LNCAP (cell line): ENCODE results near the gene ARID1A.

ENCODE experiments used
- TF ChIP-seq, protein P1 (sequence below): fragments of 450-650 bp; IDR thresholded peaks from 2 replicates; pipeline ENCODE4 v1.5.1; 2017; ENCODE audit warnings: mild to moderate bottlenecking

ARID1A gene

GRCh38 chr1:26721669-26722355 is 26.0 kb downstream of the ARID1A start:
- TF ChIP-seq, protein P1, sequence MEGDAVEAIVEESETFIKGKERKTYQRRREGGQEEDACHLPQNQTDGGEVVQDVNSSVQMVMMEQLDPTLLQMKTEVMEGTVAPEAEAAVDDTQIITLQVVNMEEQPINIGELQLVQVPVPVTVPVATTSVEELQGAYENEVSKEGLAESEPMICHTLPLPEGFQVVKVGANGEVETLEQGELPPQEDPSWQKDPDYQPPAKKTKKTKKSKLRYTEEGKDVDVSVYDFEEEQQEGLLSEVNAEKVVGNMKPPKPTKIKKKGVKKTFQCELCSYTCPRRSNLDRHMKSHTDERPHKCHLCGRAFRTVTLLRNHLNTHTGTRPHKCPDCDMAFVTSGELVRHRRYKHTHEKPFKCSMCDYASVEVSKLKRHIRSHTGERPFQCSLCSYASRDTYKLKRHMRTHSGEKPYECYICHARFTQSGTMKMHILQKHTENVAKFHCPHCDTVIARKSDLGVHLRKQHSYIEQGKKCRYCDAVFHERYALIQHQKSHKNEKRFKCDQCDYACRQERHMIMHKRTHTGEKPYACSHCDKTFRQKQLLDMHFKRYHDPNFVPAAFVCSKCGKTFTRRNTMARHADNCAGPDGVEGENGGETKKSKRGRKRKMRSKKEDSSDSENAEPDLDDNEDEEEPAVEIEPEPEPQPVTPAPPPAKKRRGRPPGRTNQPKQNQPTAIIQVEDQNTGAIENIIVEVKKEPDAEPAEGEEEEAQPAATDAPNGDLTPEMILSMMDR, result no peak

- TF ChIP-seq, protein P1, result no peak
These were observed 27.5 kb downstream of the ARID1A start for GRCh38 chr1:26723013-26723991.

GRCh38 chr1:26724118-26724517 is 28.3 kb downstream of the ARID1A start:
- TF ChIP-seq, protein P1, result no peak

GRCh38 chr1:26724926-26725325 is 29.1 kb downstream of the ARID1A start:
- TF ChIP-seq, protein P1, result no peak

DNA sequence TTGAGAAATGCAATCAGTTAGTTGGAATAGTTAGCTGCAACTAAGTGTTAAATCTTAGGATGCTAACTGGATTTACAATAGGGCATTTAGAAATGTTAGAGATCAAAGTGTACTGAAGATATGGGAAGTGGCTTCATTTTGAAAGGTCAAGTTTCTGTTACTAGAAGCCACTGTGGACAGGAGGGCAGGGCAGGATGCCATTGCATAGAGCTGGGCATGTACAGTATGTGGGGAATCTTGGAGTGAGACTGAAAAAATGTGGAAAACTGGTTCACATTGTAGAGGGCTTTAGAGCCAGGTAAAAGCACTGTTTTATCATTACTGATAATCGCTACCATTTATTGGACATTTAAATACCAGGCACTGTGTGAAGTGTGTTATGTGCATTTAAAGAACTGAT is 31.0 kb downstream of the ARID1A start:
- TF ChIP-seq, protein P1, result no peak

DNA sequence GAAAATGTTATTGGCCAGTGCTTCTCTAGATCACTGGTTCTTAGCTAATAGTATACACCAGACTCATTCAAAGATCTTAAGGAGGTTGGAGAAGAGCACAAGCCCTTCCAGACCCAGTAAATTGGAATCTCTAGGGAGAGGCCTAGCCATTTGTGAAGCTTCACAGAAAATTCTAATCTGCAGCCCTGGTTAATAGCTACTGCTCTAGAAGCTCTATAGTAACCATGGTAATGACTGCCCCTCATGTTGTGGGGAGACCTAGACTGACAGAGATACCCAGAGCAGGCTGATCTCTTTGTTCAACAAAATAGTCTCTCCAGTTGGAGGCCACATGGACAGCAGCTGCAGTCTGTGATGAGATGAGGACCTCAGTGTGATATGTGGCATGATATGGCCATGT is 31.7 kb downstream of the ARID1A start:
- TF ChIP-seq, protein P1, result no peak

GRCh38 chr1:26728645-26729044 is 32.8 kb downstream of the ARID1A start:
- TF ChIP-seq, protein P1, result no peak
